ENCODE measurements around the gene HERPUD1. TPM values are rescaled to one million over a fixed set of nuclear protein-coding genes. Genes with fewer than 3 reads are reported as not detected.

The HERPUD1 gene
- total RNA-seq, 1 experiment from 2014 or later, result 28.9 TPM

DNA sequence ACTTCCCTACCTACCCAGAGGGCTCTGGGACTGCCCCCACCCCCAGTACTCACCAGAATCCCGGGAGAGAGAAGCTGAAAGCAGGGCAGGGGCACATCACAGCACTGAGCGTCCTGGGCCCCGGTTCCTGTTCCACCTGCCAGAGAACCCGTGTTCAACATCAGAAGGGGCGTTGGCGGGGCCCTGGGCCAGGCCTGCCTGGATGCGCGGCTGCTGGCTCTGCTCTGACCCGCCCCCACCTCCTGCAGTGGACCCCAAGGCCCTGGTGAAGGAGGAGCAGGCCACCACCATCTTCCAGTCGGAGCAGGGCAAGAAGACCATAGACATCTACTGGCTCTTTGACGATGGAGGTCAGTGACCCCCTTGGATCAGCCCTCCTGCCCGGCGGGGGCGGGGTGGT, 39.2 kb upstream of the HERPUD1 start:
- Histone ChIP-seq H2BK12ac (ENCODE audit: insufficient read length, low read depth, low read length) (no peak overlapping the region), H3K18ac (ENCODE audit: insufficient read length, low read depth, low read length) (no peak overlapping the region), H3K27ac (ENCODE audit: insufficient read length, low read depth, low read length) (no peak overlapping the region), H3K79me1 (ENCODE audit: insufficient read depth, low read depth, low read length, poor library complexity, severe bottlenecking) (no peaks in the 10 kb centered on the region), H3K9ac (ENCODE audit: extremely low read depth, insufficient read length, low read length) (no peak overlapping the region), H2BK20ac (ENCODE audit: low read depth, low read length, poor library complexity, severe bottlenecking) (no peak overlapping the region), H4K91ac (ENCODE audit: insufficient read length, low read depth, low read length) (no peak overlapping the region), H3K23ac (ENCODE audit: insufficient read length, low read depth, low read length) (no peak overlapping the region), H2BK5ac (ENCODE audit: insufficient read length, low read length) (no peak overlapping the region), H3K4me2 (ENCODE audit: insufficient read depth, insufficient read length, low read length) (no peak overlapping the region), H3K79me2 (ENCODE audit: insufficient read depth, low read length) (0 out of 2 replicates have a peak, but pooled peaks cover 1% of the 10 kb centered on the region), H4K8ac (replicated peaks; ENCODE audit: insufficient read length, low read depth, low read length) (no peak overlapping the region), H3K23me2 (ENCODE audit: insufficient read length, low read depth, low read length, poor library complexity, severe bottlenecking) (no peaks in the 10 kb centered on the region), H3K9me3 (ENCODE audit: control insufficient read depth, low read depth, low read length) (no peaks in the 10 kb centered on the region), H3K56ac (ENCODE audit: insufficient read length, low read depth, low read length) (no peak overlapping the region), H2AFZ (ENCODE audit: low read length) (no peak overlapping the region), H3K27me3 (ENCODE audit: insufficient read depth, low read length) (no peaks in the 10 kb centered on the region), H2BK15ac (ENCODE audit: low read depth, low read length) (no peak overlapping the region), H3K4me1 (ENCODE audit: insufficient read depth, low read length) (no peaks in the 10 kb centered on the region), H3K14ac (ENCODE audit: insufficient read depth, low read length) (no peak overlapping the region; the same call in 1 of the 2 replicates), H2AK5ac (ENCODE audit: insufficient read length, low read length) (no peak overlapping the region), H3T11ph (ENCODE audit: low read length) (no peak overlapping the region), H2BK120ac (ENCODE audit: low read depth, low read length, poor library complexity, severe bottlenecking) (no peak overlapping the region), H3K4ac (ENCODE audit: low read depth, low read length) (no peak overlapping the region), H4K20me1 (ENCODE audit: control insufficient read depth, insufficient read depth, insufficient read length) (no peaks in the 10 kb centered on the region), H4K5ac (ENCODE audit: insufficient read length, low read depth, low read length) (no peak overlapping the region)
- no peak for DNase-seq
- no peak overlapping the region for H3K4me3 Mint-ChIP-seq
- no peak overlapping the region for H3K27ac Mint-ChIP-seq
- H3K27me3 Mint-ChIP-seq (ENCODE audit: low read depth), result peaks cover 1% of the 10 kb centered on the region; the same call in 1 of the 2 replicates
- H3K9me3 Mint-ChIP-seq, result peaks cover 0 to 2% of the 10 kb centered on the region in 2 experiments; a peak in 2 of 5 replicates
- H3K36me3 Mint-ChIP-seq (ENCODE audit: insufficient read depth in 1 of 3, low read depth in 3 of 3), result 0 out of 7 replicates have a peak, but pooled peaks cover 0 to 2% (median 0%) of the 10 kb centered on the region in 3 experiments
- TF ChIP-seq, protein P1, sequence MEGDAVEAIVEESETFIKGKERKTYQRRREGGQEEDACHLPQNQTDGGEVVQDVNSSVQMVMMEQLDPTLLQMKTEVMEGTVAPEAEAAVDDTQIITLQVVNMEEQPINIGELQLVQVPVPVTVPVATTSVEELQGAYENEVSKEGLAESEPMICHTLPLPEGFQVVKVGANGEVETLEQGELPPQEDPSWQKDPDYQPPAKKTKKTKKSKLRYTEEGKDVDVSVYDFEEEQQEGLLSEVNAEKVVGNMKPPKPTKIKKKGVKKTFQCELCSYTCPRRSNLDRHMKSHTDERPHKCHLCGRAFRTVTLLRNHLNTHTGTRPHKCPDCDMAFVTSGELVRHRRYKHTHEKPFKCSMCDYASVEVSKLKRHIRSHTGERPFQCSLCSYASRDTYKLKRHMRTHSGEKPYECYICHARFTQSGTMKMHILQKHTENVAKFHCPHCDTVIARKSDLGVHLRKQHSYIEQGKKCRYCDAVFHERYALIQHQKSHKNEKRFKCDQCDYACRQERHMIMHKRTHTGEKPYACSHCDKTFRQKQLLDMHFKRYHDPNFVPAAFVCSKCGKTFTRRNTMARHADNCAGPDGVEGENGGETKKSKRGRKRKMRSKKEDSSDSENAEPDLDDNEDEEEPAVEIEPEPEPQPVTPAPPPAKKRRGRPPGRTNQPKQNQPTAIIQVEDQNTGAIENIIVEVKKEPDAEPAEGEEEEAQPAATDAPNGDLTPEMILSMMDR (conservative IDR thresholded peaks at IDR 0.05), result no peak
- H3K4me1 Mint-ChIP-seq, result no peaks in the 10 kb centered on the region
- no CpG with 5 or more reads among the region's 14 CpGs for WGBS (ENCODE audit: extremely low coverage, insufficient read length, low lambda C conversion rate)

Data from H9 (cell line).